GM18498 (cell line): ENCODE results near the gene TCF15.

Experiments
- ATAC-seq: cut with Tn5 transposase; IDR thresholded peaks from one replicate; pipeline ENCODE4 v1.9.1; 2021; ENCODE audit warnings: mild to moderate bottlenecking, moderate library complexity; ENCODE audit not compliant: unreplicated experiment

The TCF15 gene

GRCh38 chr20:610130-611046 lies at the start of gene TCF15:
Gene TCF15 (minus strand): TSS chr20:610309. CDS start chr20:610237, 72 bp downstream.
- ATAC-seq, result no peak

- ATAC-seq, result no peak
Measured at GRCh38 chr20:658731-659291, 48.7 kb upstream of the TCF15 start.

GRCh38 chr20:658202-658601 lies 48.1 kb upstream of the TCF15 start:
- ATAC-seq, result no peak

GRCh38 chr20:655726-656624 lies 45.9 kb upstream of the TCF15 start:
- no peak for ATAC-seq

GRCh38 chr20:654417-654750 lies 44.3 kb upstream of the TCF15 start:
- no peak for ATAC-seq

- ATAC-seq, result no peak
Measured at GRCh38 chr20:653590-654416, 43.7 kb upstream of the TCF15 start.

GRCh38 chr20:653110-653589 lies 43.0 kb upstream of the TCF15 start, which contains the start of gene SRXN1:
Gene SRXN1 (minus strand): TSS chr20:653200. CDS start chr20:653185, 15 bp downstream.
- peak; percentile 86 for ATAC-seq

GRCh38 chr20:652615-653109 lies 42.6 kb upstream of the TCF15 start:
- ATAC-seq, result no peak

- ATAC-seq, result no peak
Measured at GRCh38 chr20:651713-652614, 41.9 kb upstream of the TCF15 start.

- no peak for ATAC-seq
Measured at GRCh38 chr20:650954-651353, 40.8 kb upstream of the TCF15 start.

GRCh38 chr20:650281-650680 lies 40.2 kb upstream of the TCF15 start:
- no peak for ATAC-seq

- no peak for ATAC-seq
Measured at GRCh38 chr20:647479-648019, 37.4 kb upstream of the TCF15 start.

GRCh38 chr20:646868-647233 lies 36.7 kb upstream of the TCF15 start:
- ATAC-seq, result no peak

GRCh38 chr20:646107-646867 lies 36.2 kb upstream of the TCF15 start:
- no peak for ATAC-seq

- peak; percentile 79 for ATAC-seq
Measured at GRCh38 chr20:645318-646106, 35.4 kb upstream of the TCF15 start.

GRCh38 chr20:644692-645317 lies 34.7 kb upstream of the TCF15 start:
- no peak for ATAC-seq
